Measurements from ENCODE around the gene ZFAND5.

ZFAND5 gene

DNA sequence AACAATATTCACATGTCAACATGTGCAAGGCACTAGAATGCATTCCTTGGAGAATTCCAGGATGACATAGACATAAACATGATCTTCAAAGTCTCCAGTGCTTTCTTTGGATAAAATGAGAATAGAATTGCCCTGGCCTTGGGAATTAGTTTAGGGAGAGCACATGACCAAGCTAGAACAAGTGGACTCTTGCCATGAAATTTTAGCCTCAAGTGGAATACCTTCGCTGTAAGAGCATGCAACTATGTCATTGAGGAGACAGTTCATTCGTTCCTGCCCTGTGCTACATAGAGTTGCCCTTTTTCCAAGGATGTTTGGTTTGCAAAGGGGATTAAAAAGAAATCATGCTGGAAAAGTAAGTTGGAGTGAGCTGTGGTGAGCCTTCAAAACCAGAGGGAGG lies 42.7 kb downstream of the ZFAND5 start:
- no peak for DNase-seq

DNA sequence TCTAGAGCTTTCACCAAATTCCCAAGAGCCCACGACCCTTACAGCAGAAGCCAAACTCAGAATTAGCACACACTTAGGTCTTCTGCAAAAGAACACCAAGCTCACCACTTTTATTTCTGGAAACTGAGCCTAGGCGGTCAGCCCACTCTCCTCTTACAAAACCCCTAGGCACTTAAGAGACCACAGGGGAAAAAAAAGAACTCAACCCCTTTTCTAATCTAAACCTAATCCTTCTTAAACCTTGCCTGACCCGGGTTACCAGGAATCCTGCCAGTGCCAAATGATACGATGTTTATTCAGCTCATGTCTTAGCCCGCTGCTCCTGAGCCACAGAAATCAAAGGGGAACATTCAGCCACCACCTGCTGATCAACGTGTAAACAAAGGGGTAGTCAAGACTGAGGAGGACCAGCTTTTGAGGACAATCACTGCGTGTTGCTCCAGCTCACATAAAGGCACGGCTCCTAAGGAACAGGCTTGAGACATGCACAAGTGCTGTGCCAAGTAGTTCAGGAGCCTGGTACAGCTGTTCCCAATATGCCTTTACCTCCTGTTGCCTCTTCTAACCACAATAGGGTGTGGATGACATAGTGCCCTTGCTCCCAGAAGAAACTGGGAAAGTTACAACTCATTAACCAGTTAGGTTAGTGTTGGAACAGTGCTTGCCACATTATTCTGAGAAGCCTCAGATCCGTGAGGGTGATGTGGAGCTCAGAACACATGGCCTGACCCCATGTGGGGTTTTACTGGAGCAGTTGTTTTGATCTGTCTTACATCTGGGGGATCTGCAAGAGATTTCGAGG lies 49.3 kb downstream of the ZFAND5 start:
- no peak for DNase-seq

DNA sequence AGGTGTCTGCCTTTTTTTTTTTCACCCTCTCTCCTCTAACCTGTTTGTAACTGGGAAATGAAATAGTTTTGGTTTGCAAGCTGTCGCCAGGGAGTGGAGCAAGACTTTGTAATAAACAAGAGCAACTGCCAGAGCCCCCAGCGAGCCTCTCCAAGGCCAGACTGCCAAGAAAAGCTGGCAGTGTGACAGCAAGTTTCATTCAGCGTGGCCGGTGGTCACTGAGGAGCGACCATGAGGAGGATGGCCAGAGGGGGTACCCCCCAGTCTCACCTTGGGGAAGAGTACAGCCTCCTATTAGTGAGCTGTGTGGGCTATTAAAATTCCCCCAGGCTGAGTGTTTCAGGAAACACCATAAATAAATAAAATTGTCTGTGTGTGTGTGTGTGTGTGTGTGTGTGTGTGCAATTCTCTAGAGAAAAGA lies 49.9 kb downstream of the ZFAND5 start:
- no peak for DNase-seq

DNA sequence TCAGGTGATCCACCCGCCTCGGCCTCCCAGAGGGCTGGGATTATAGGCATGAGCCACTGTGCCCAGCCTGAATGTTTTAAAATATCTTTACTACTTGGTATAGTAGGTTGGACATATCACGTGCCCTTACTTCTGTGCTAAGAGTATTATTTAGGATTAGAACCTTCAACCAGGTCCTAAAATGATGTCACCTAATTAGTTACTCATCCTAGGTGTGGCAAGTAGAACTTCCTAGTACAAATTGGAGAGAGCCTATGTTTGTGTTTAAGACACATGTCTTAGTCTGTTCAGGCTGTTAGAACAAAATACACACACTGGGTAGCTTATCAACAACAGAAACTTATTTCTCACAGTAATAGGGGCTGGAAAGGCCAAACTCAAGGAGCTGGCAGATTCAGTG lies 51.5 kb downstream of the ZFAND5 start:
- DNase-seq: no peak

DNA sequence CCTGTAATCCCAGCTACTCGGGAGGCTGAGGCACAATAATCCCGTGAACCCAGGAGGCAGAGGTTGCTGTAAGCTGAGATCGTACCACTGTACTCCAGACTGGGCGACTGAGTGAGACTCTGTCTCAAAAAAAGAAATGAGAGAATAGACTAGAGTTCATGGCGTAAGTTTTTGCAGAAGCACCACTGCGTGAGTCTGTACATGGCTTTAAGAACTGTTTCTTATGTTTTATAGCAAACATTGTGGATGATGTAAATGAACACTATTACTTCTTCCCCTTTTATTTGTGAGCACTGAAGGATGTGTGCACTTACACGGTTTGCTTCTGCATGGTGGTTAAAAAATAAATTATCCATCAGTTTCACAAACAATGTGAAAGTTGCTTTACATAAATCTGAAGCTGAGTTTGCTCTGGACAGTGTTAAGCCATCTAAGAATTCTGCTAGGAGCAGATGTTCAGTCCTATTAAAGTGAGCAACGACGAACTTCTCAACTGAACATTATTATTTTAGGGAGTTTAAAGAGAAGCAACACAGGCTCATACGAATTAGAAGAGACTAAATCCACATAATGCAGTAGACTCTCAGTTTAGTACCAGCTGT lies 52.5 kb downstream of the ZFAND5 start:
- no peak for DNase-seq

DNA sequence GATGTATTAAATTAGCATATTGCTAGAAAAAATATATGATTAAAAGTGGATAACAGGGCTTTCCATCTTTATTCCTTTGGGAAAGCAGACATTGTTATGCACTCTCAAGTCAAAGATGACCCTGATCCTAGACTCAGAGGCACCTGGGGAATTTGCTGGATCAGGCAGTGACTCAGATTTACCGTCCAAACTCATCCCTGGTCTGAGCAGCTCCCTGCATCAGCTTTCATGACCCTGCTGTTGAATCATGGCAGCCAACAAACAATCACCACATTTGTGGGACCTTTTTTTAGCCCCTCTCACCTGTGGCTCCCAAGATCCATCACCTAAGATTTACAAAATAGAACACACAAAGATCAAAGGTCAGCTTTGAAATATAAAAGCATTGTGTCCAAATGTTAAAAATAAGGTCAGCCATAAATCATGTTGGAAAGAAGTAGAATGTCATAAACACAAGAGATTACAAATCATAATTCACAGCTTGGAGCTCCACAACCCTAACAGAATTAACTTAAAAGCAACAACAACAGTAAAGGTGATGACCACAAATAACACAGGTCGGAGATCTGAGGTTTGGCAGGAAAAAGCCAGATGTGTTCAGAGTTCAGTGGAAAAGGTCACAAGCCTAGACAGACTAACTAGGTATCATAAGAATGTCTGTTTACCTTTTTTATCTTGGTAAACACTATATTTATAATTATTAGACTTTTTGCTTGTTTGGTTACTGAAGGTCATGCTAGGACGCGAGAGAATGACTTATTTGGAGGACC lies 55.5 kb downstream of the ZFAND5 start:
- DNase-seq: no peak

DNA sequence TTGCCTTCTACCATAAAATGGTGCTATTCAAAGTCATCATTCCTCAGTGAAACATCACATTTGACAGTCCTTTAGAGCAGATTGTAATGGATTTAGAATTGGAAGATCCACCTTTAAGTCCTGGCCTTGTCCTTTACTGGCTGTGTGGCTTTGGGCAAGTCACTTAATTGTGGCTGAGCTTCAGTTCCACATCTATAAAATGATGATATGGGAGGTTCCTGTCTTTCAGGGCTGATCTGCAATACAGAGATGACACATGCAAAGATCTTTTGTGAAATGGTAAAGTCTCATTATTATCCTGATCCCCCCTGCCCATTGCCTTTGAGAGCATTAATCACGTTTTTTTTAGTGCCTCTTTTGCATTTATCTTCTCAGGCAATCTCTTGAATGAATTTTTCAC lies 58.2 kb downstream of the ZFAND5 start:
- DNase-seq: no peak

DNA sequence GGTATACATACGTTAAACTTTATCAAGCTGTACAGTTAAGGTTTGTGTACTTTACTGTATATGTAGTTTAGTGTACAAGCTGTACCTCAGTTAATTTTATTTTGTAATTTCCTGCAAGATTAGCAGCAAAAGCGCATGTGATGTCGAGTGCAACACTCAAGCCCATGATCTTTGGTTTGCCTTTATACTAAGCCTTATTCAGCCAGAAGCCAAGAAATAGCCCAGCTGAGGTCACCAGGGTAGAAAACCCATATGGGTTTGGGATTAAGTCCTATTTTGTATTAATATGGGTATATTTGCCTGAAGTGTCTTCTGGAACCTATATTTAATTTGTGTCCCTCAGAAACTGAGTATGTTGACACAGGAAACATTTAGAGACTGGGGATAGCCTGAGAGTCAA lies 59.3 kb downstream of the ZFAND5 start:
- DNase-seq: no peak

DNA sequence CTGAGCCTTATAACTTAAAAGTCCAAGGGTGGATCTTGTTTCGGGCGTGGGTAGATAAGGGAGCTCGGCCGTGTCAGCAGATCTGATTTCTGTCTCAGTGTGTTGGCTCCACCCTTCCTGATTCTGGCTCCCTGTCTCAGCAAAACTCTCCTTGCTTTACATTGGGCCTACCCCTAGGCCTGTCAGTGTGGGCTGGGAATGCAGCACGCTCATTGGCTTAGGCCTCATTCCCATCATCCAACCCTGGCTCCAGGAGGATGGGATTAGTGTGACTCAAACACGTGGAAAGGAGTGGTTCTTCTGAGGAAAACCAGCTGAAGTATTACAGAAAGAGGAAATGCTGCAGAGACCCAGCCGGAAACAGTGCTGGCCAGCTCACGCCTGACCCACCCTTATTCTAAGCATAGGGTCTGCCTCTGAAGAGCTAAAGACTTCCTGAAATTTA lies 59.9 kb downstream of the ZFAND5 start:
- no peak for DNase-seq

DNA sequence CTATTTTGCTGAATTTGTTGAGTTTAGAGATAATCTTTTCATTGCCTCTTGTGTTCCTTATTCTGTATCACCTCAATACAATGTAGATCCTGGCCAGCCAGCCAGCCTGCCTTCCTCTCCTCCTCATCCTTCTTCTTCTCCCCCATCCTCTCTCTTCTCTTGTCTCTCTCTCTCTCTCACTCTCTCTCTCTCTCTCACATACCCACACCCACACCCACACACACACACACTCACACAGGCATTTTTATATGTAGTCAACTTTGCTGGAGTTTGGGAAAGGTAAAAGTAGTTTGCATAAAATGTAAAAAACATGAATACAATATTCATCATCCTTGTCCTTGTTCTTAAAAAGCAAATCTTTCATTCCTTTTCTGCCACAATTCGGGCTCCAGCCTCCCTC lies 60.5 kb downstream of the ZFAND5 start:
- no peak for DNase-seq
